Caki2 (cell line): ENCODE data around the gene RPP25L. TPM values are rescaled to one million over a fixed set of nuclear protein-coding genes. Genes with fewer than 3 reads are reported as not detected.

ENCODE experiments used
- DNase-seq: peaks from one replicate; pipeline ENCODE4 v3.0.0-alpha.2; 2015; ENCODE audit warnings: low read depth
- in situ Hi-C: cut with HindIII; loops from 2 replicates; pipeline ENCODE4 v1.10.0; 2016; ENCODE audit warnings: low sequenced_read_pairs, low pct_unique_long_range_greater_than_20kb, mixed read lengths
- total RNA-seq: library from RNA; depleted of rRNA; stranded (reverse); fragments of >200 nt; shearing (Covaris generic); gene quantifications from 2 replicates; pipeline ENCODE4 v1.2.3, GENCODE V29; 2014; ENCODE audit warnings: low replicate concordance; rRNA removed

RPP25L gene
- total RNA-seq, 1 experiment from 2014 or later: 40.9 TPM

GRCh38 chr9:34562135-34562745 is 49.7 kb downstream of the RPP25L start:
- in situ Hi-C loops: no loop called here
- no peak for DNase-seq

- no peak for DNase-seq
- in situ Hi-C loops: no loop called here
These were observed 51.2 kb downstream of the RPP25L start for GRCh38 chr9:34560599-34561214.

Other genes with a start within 250 kb of the RPP25L start
- gene MYORG, start 235.2 kb downstream of the RPP25L start, total RNA-seq: 0.03 TPM in 1 of 2 replicates, not detected in the other
- gene FAM219A, start 153.5 kb downstream of the RPP25L start, total RNA-seq: 5.4 and 13.1 TPM in 2 replicates
- not detected in 2 replicates for gene DNAI1, start 153.3 kb downstream of the RPP25L start, total RNA-seq
- 4.0 TPM in 1 of 2 replicates, not detected in the other for gene ENHO, start 89.1 kb downstream of the RPP25L start, total RNA-seq
- gene CNTFR, start 22.4 kb downstream of the RPP25L start, total RNA-seq: not detected in 2 replicates
- 90.1 and 110 TPM in 2 replicates for gene DCTN3, start 8.4 kb upstream of the RPP25L start, total RNA-seq
- not detected in 2 replicates for gene ARID3C, start 17.0 kb upstream of the RPP25L start, total RNA-seq
- gene SIGMAR1, start 25.7 kb upstream of the RPP25L start, total RNA-seq: 93.9 and 129 TPM in 2 replicates
- 12.2 and 13.8 TPM in 2 replicates for gene GALT, start 34.6 kb upstream of the RPP25L start, total RNA-seq
- gene IL11RA, start 40.1 kb upstream of the RPP25L start, total RNA-seq: 0.32 and 1.6 TPM in 2 replicates
- gene CCL27, start 50.6 kb upstream of the RPP25L start, total RNA-seq: 1.3 TPM in 1 of 2 replicates, not detected in the other
- gene CCL19, start 79.2 kb upstream of the RPP25L start, total RNA-seq: not detected in 2 replicates
- not detected in 2 replicates for gene CCL21, start 98.0 kb upstream of the RPP25L start, total RNA-seq